Measurements from ENCODE around the gene ANKS3.

The ANKS3 gene

GRCh38 chr16:4734063-4734729 is at the start of gene ANKS3, which contains the start of gene DNAAF8:
Gene ANKS3, minus strand, starts transcription at chr16:4734271. Its CDS starts 4,122 bp downstream, at chr16:4730149.
Gene DNAAF8, plus strand, starts transcription at chr16:4734537. Its CDS starts 1,978 bp downstream, at chr16:4736515.
- peak; percentile 53 to 62 for DNase-seq (ENCODE audit: low read depth in 2 of 2, low spot score in 1 of 2)

GRCh38 chr16:4783251-4783950 is 49.3 kb upstream of the ANKS3 start:
- DNase-seq (ENCODE audit: low read depth in 2 of 2, low spot score in 1 of 2) = no peak

- DNase-seq (ENCODE audit: low read depth in 2 of 2, low spot score in 1 of 2) = no peak
Observed at GRCh38 chr16:4780235-4780634, 46.2 kb upstream of the ANKS3 start.

GRCh38 chr16:4778050-4778392 is 44.0 kb upstream of the ANKS3 start:
- no peak for DNase-seq (ENCODE audit: low read depth in 2 of 2, low spot score in 1 of 2)

GRCh38 chr16:4777339-4778049 is 43.4 kb upstream of the ANKS3 start:
- no peak for DNase-seq (ENCODE audit: low read depth in 2 of 2, low spot score in 1 of 2)

GRCh38 chr16:4776141-4776705 is 42.2 kb upstream of the ANKS3 start:
- no peak for DNase-seq (ENCODE audit: low read depth in 2 of 2, low spot score in 1 of 2)

- no peak for DNase-seq (ENCODE audit: low read depth in 2 of 2, low spot score in 1 of 2)
Observed at GRCh38 chr16:4775005-4775404, 40.9 kb upstream of the ANKS3 start.

GRCh38 chr16:4772351-4772750 is 38.3 kb upstream of the ANKS3 start:
- no peak for DNase-seq (ENCODE audit: low read depth in 2 of 2, low spot score in 1 of 2)

- no peak for DNase-seq (ENCODE audit: low read depth in 2 of 2, low spot score in 1 of 2)
Observed at GRCh38 chr16:4771646-4772045, 37.6 kb upstream of the ANKS3 start.

- DNase-seq (ENCODE audit: low read depth in 2 of 2, low spot score in 1 of 2) = no peak
Observed at GRCh38 chr16:4769306-4769638, 35.2 kb upstream of the ANKS3 start.

GRCh38 chr16:4768549-4769305 is 34.7 kb upstream of the ANKS3 start:
- DNase-seq (ENCODE audit: low read depth in 2 of 2, low spot score in 1 of 2) = peak; percentile 58 to 61

GRCh38 chr16:4767872-4768548 is 33.9 kb upstream of the ANKS3 start:
- no peak for DNase-seq (ENCODE audit: low read depth in 2 of 2, low spot score in 1 of 2)

GRCh38 chr16:4766875-4767628 is 33.0 kb upstream of the ANKS3 start, which contains the start of gene ZNF500:
Gene ZNF500, minus strand, starts transcription at chr16:4767162. Its CDS starts 1,184 bp downstream, at chr16:4765978.
- peak; percentile 92 to 95 for DNase-seq (ENCODE audit: low read depth in 2 of 2, low spot score in 1 of 2)

- no peak for DNase-seq (ENCODE audit: low read depth in 2 of 2, low spot score in 1 of 2)
Observed at GRCh38 chr16:4765511-4766474, 31.7 kb upstream of the ANKS3 start.

GRCh38 chr16:4763791-4764190 is 29.7 kb upstream of the ANKS3 start:
- no peak for DNase-seq (ENCODE audit: low read depth in 2 of 2, low spot score in 1 of 2)

- DNase-seq (ENCODE audit: low read depth in 2 of 2, low spot score in 1 of 2) = no peak
Observed at GRCh38 chr16:4762205-4762604, 28.1 kb upstream of the ANKS3 start.

- DNase-seq (ENCODE audit: low read depth in 2 of 2, low spot score in 1 of 2) = no peak
Observed at GRCh38 chr16:4760221-4760910, 26.3 kb upstream of the ANKS3 start.

- DNase-seq (ENCODE audit: low read depth in 2 of 2, low spot score in 1 of 2) = no peak
Observed at GRCh38 chr16:4755687-4756086, 21.6 kb upstream of the ANKS3 start.
